GM12891 (cell line): Measurements from ENCODE around the gene MATN1.

ENCODE experiments used
- DNase-seq: peaks from one replicate; pipeline ENCODE4 v3.0.0; 2011; ENCODE audit warnings: low spot score; ENCODE audit not compliant: insufficient read length
- FAIRE-seq: peaks from 2 replicates; lab custom pipeline; 2011; peaks lifted over from hg19 to GRCh38; lab: Jason Lieb, UNC
- PAX5 ChIP-seq: IDR thresholded peaks from 2 replicates; pipeline ENCODE4 v1.6.1; 2011; ENCODE audit warnings: low read length, moderate library complexity, mild to moderate bottlenecking; ENCODE audit not compliant: insufficient read depth, severe bottlenecking
- POLR2A ChIP-seq: IDR thresholded peaks from 2 replicates; pipeline ENCODE4 v1.6.1; 2011; ENCODE audit warnings: low read depth, low read length, control low read depth
- POLR2AphosphoS5 ChIP-seq: IDR thresholded peaks from 2 replicates; pipeline ENCODE4 v1.6.1; 2011; ENCODE audit warnings: low read depth, low read length, control low read depth
- POU2F2 ChIP-seq: IDR thresholded peaks from 2 replicates; pipeline ENCODE4 v1.6.1; 2011; ENCODE audit warnings: low read depth, mild to moderate bottlenecking, control low read depth, low read length, moderate library complexity
- SPI1 ChIP-seq: IDR thresholded peaks from 2 replicates; pipeline ENCODE4 v1.6.1; 2011; ENCODE audit warnings: low read depth, low read length, control low read depth
- TAF1 ChIP-seq: IDR thresholded peaks from 2 replicates; pipeline ENCODE4 v1.6.1; 2011; ENCODE audit warnings: low read depth, low read length, control low read depth

Gene MATN1

GRCh38 chr1:30750731-30751291 lies 27.4 kb upstream of the MATN1 start:
- FAIRE-seq (peak; percentile 93), DNase-seq (no peak)
- peak; percentile 70 for TF ChIP-seq PAX5
- peak; percentile 46 for TF ChIP-seq SPI1
- no peak for TF ChIP-seq POLR2A
- no peak for TF ChIP-seq POLR2AphosphoS5
- peak; percentile 26; the same call in 1 of the 2 replicates for TF ChIP-seq TAF1
- TF ChIP-seq POU2F2: no peak

GRCh38 chr1:30749691-30750583 lies 26.6 kb upstream of the MATN1 start:
- TF ChIP-seq POLR2A (peak; percentile 69), PAX5 (no peak), POLR2AphosphoS5 (peak; percentile 48; the same call in 1 of the 2 replicates), POU2F2 (no peak), SPI1 (peak; percentile 53), TAF1 (peak; percentile 51; the same call in 1 of the 2 replicates)
- DNase-seq: no peak
- peak; percentile 97 for FAIRE-seq

- FAIRE-seq: peak; percentile 69
- no peak for TF ChIP-seq SPI1
- TF ChIP-seq POU2F2: no peak
- DNase-seq: no peak
These were observed 25.5 kb upstream of the MATN1 start for GRCh38 chr1:30748699-30749401.

GRCh38 chr1:30748098-30748698 lies 24.8 kb upstream of the MATN1 start:
- FAIRE-seq (no peak), DNase-seq (no peak)
- TF ChIP-seq POU2F2: no peak
- TF ChIP-seq POLR2A: peak; percentile 24; the same call in 1 of the 2 replicates

GRCh38 chr1:30747033-30748008 lies 23.9 kb upstream of the MATN1 start:
- TF ChIP-seq POLR2A (peak; percentile 63), POU2F2 (peak; percentile 53; the same call in 1 of the 2 replicates), SPI1 (peak; percentile 68), TAF1 (no peak; the same call in 1 of the 2 replicates), PAX5 (no peak), POLR2AphosphoS5 (peak; percentile 74)
- no peak for DNase-seq
- FAIRE-seq: peak; percentile 93

GRCh38 chr1:30746212-30747032 lies 23.0 kb upstream of the MATN1 start:
- DNase-seq: no peak
- TF ChIP-seq POLR2AphosphoS5 (no peak), SPI1 (no peak), POLR2A (no peak; the same call in 1 of the 2 replicates), POU2F2 (no peak), TAF1 (no peak; the same call in 1 of the 2 replicates), PAX5 (no peak)
- FAIRE-seq: peak; percentile 81

GRCh38 chr1:30745834-30746208 lies 22.4 kb upstream of the MATN1 start:
- no peak for DNase-seq
- TF ChIP-seq POU2F2 (no peak), SPI1 (0 out of 2 replicates have a peak, but pooled peaks have one; percentile 7)
- no peak for FAIRE-seq
